Fibroblast of lung (primary cell): ENCODE data around the gene EVPLL. TPM values are rescaled to one million over a fixed set of nuclear protein-coding genes. Genes with fewer than 3 reads are reported as not detected.
"Not testable (repeated sequence)": the region's sequence is repeated elsewhere in the genome, so short reads cannot be mapped to it uniquely, and the experiment has no call there.

Source experiments
- DNase-seq, 2 donors: peaks; one replicate each; pipeline versions ENCODE4 v3.0.0 to v3.0.0-alpha.2; 2010; ENCODE audit warnings: low read depth in 2 of 2
- H2AFZ ChIP-seq: 2 replicates; pipeline ENCODE4 v1.5.1; 2012; ENCODE audit warnings: low read length, control low read depth, inconsistent platforms
- H3K27ac ChIP-seq: 2 replicates; pipeline ENCODE4 v1.5.1; 2011; ENCODE audit warnings: low read length, control low read depth; ENCODE audit not compliant: insufficient read depth
- H3K27me3 ChIP-seq: 2 replicates; pipeline ENCODE4 v1.5.1; 2011; ENCODE audit warnings: mild to moderate bottlenecking, low read length; ENCODE audit not compliant: control insufficient read depth, insufficient read depth
- H3K36me3 ChIP-seq: 2 replicates; pipeline ENCODE4 v1.5.1; 2011; ENCODE audit warnings: low read length; ENCODE audit not compliant: control insufficient read depth, insufficient read depth
- H3K4me1 ChIP-seq: 2 replicates; pipeline ENCODE4 v1.5.1; 2011; ENCODE audit warnings: low read length; ENCODE audit not compliant: control insufficient read depth, insufficient read depth; ENCODE audit errors: extremely low read depth
- H3K4me2 ChIP-seq: 2 replicates; pipeline ENCODE4 v1.5.1; 2011; ENCODE audit warnings: low read length, control low read depth; ENCODE audit not compliant: insufficient read depth; ENCODE audit errors: extremely low read depth
- H3K4me3 ChIP-seq, 4 experiments: fragments of 200-600 bp in 1 of 4; sonication (generic) in 1 of 4; replicated peaks in 1 of 4; 2 replicates each; pipeline ENCODE4 v1.5.1; 2011 to 2016; ENCODE audit warnings: low read length in 4 of 4, low read depth in 3 of 4, mild to moderate bottlenecking in 3 of 4, control low read depth in 2 of 4, inconsistent platforms in 1 of 4, mixed read lengths in 1 of 4; ENCODE audit not compliant: insufficient read depth in 1 of 4; ENCODE audit errors: control extremely low read depth in 1 of 4
- H3K79me2 ChIP-seq: 2 replicates; pipeline ENCODE4 v1.5.1; 2012; ENCODE audit warnings: mild to moderate bottlenecking, low read length, inconsistent platforms; ENCODE audit not compliant: control insufficient read depth, insufficient read depth
- H3K9ac ChIP-seq: 2 replicates; pipeline ENCODE4 v1.5.1; 2011; ENCODE audit warnings: mild to moderate bottlenecking, low read length, control low read depth; ENCODE audit not compliant: insufficient read depth
- H3K9me3 ChIP-seq: 2 replicates; pipeline ENCODE4 v1.5.1; 2012; ENCODE audit warnings: low read depth, low read length; ENCODE audit not compliant: control insufficient read depth, insufficient read depth
- H4K20me1 ChIP-seq: 2 replicates; pipeline ENCODE4 v1.5.1; 2011; ENCODE audit warnings: low read length; ENCODE audit not compliant: control insufficient read depth, insufficient read depth; ENCODE audit errors: extremely low read depth
- EZH2 ChIP-seq: IDR thresholded peaks from 2 replicates; pipeline ENCODE4 v1.5.1; 2012; ENCODE audit warnings: low read length, control low read depth, mild to moderate bottlenecking; ENCODE audit errors: missing control alignments
- polyA plus RNA-seq, 2 donors: library from polyadenylated mRNA; depleted of rRNA in 1 of 2; stranded (reverse) in 1 of 2; unstranded in 1 of 2; fragments of >200 nt; gene quantifications; 2 replicates each; pipeline ENCODE4 v1.2.1, GENCODE V29; 2011 to 2012; ENCODE audit warnings: missing spikeins in 1 of 2
- total RNA-seq: library from RNA; depleted of rRNA; stranded (reverse); fragments of >200 nt; gene quantifications from 2 replicates; pipeline ENCODE4 v1.2.1, GENCODE V29; 2014
- TF ChIP-seq, protein P1 (sequence below), 2 donors: IDR thresholded peaks in 1 of 2; conservative IDR thresholded peaks in 1 of 2; 1 replicate in 1 of 2; 2 replicates in 1 of 2; pipeline ENCODE4 v1.5.1; 2011 to 2012; ENCODE audit warnings: low read length in 2 of 2, control low read depth in 1 of 2, inconsistent platforms in 1 of 2, low read depth in 1 of 2, mild to moderate bottlenecking in 1 of 2

The EVPLL gene
- total and polyA plus RNA-seq, 2 donors (not counting 1 experiment from before 2014, with no cell fraction given): not detected

DNA sequence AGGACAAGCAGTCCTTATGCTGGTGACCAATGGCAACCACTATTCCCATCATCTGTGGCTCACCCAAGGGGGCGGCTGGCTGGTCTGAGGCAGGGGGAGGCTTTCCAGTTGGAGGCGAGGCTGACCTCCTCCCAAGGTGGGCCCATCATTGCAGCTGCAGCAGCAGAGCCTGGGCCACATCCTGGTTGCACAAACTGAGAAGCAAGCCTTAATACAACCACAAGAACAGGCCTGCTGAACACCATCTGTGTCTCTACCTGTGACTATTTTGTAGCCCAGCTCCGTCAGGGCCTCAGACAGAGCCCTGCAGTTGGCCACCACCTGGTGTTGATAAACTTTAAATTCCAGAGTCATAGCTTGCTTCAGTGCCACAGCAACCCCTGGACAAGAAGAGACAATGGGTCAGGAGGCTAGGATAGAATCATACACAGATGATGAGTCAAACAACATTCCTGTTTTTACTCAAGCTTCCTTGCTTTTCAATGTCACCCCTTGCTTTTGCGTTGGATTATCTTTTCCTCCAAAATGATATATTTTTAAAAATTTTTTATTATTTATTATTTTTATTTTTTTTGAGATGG is 44.6 kb upstream of the EVPLL start:
- no peak overlapping the region for H3K9ac ChIP-seq
- no peak overlapping the region for H2AFZ ChIP-seq
- DNase-seq: no peak
- no peak overlapping the region for H3K4me2 ChIP-seq
- H3K4me1 ChIP-seq: no peaks in the 10 kb centered on the region
- H4K20me1 ChIP-seq: no peaks in the 10 kb centered on the region
- no peaks in the 10 kb centered on the region for H3K79me2 ChIP-seq
- no peaks in the 10 kb centered on the region for H3K9me3 ChIP-seq
- peaks cover 2% of the 10 kb centered on the region for H3K36me3 ChIP-seq
- H3K27ac ChIP-seq: no peak overlapping the region
- no peak for TF ChIP-seq EZH2
- TF ChIP-seq, protein P1, sequence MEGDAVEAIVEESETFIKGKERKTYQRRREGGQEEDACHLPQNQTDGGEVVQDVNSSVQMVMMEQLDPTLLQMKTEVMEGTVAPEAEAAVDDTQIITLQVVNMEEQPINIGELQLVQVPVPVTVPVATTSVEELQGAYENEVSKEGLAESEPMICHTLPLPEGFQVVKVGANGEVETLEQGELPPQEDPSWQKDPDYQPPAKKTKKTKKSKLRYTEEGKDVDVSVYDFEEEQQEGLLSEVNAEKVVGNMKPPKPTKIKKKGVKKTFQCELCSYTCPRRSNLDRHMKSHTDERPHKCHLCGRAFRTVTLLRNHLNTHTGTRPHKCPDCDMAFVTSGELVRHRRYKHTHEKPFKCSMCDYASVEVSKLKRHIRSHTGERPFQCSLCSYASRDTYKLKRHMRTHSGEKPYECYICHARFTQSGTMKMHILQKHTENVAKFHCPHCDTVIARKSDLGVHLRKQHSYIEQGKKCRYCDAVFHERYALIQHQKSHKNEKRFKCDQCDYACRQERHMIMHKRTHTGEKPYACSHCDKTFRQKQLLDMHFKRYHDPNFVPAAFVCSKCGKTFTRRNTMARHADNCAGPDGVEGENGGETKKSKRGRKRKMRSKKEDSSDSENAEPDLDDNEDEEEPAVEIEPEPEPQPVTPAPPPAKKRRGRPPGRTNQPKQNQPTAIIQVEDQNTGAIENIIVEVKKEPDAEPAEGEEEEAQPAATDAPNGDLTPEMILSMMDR (conservative IDR thresholded peaks at IDR 0.05 in 1 of 2, IDR thresholded peaks at IDR 0.05 in 1 of 2; ENCODE audit: low read depth in 1 of 2, low read length in 2 of 2): no peak
- H3K4me3 ChIP-seq: no peak overlapping the region
- H3K27me3 ChIP-seq: no peaks in the 10 kb centered on the region

DNA sequence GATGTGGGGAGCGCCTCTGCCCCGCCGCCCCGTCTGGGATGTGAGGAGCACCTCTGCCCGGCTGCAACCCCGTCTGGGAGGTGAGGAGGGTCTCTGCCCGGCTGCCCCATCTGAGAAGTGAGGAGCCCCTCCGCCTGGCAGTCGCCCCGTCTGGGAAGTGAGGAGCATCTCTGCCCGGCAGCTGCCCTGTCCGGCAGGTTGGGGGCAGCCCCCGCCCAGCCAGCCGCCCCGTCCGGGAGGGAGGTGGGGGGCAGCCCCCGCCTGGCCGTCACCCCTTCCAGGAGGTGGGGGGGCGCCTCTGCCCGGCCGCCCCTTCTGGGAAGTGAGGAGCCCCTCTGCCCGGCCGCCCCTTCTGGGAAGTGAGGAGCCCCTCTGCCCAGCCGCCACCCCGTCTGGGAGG is 39.4 kb upstream of the EVPLL start:
- H3K4me3 ChIP-seq, H3K79me2 ChIP-seq, H3K9ac ChIP-seq, H4K20me1 ChIP-seq, H2AFZ ChIP-seq, DNase-seq, H3K4me2 ChIP-seq, H3K27me3 ChIP-seq, H3K9me3 ChIP-seq, H3K4me1 ChIP-seq, H3K36me3 ChIP-seq, H3K27ac ChIP-seq: not testable (repeated sequence)

DNA sequence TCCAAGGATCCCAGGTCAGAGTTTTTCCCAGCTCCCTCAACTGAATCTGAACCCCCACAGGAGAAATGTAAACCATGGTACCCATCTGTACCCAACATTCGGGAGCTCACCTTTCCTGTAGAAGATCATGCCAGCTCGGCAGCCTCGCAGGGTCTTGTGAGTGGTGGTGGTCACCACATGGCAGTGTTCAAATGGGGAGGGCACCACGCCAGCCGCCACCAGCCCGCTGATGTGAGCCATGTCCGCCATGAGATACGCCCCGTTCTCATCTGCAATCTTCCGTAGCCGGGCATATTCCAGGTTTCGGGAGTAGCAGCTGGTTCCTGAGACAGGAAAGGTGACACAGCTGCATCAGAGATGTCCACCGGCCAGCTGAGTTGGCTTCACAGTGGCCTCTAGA is 37.6 kb upstream of the EVPLL start:
- Histone ChIP-seq H3K9ac (no peak overlapping the region), H3K4me1 (no peaks in the 10 kb centered on the region), H3K79me2 (no peaks in the 10 kb centered on the region), H3K36me3 (peaks cover 3% of the 10 kb centered on the region), H2AFZ (no peak overlapping the region), H3K4me2 (no peak overlapping the region), H3K4me3 (no peak overlapping the region), H3K9me3 (no peaks in the 10 kb centered on the region), H4K20me1 (no peaks in the 10 kb centered on the region), H3K27ac (no peak overlapping the region), H3K27me3 (no peaks in the 10 kb centered on the region)
- DNase-seq: no peak
- TF ChIP-seq, protein P1 (conservative IDR thresholded peaks at IDR 0.05 in 1 of 2, IDR thresholded peaks at IDR 0.05 in 1 of 2; ENCODE audit: low read depth in 1 of 2, low read length in 2 of 2): no peak
- no peak for TF ChIP-seq EZH2
